GM21390 (cell line): ENCODE measurements around the gene SORCS2.

ENCODE experiments used
- ATAC-seq: cut with Tn5 transposase; IDR thresholded peaks from one replicate; pipeline ENCODE4 v1.9.1; 2021; ENCODE audit not compliant: unreplicated experiment

The SORCS2 gene

GRCh38 chr4:7333801-7334421 is 141.6 kb downstream of the SORCS2 start:
- no peak for ATAC-seq

- no peak for ATAC-seq
Observed at GRCh38 chr4:7334521-7335275, 142.4 kb downstream of the SORCS2 start.

DNA sequence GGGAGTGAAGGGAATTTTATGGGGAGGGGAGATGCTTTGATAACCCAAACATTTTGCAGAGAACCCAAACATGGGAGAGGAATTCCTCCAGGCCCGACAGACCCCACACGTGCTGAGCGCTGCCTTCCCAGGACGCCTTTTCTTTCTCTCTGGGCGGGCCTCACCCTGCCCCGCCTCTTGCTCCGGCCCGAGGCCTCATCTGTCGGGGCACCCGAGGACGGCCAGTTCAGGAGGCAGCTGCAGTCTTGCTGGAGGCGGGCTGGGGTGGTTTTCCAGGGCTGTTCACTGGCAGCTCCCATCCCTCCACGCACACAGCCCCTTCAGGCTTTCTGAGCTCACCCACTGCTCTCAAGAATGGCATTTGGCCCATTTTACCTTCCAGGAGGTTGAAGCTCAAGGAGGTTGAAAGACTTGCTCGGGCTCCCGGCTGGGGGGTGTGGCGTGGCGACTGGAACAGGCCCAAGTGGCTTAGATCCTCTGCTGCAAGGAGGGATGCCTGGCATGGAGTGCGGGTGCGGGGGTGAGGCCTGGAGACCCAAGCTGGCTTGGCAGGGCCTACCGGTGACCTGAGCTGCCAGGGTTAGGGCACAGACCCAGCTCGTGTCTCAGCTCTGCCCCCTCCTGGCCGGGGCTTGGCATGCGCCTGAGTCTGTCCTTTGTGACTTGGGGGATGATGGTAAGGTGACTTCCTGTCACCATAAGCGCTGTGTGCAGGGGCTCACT is 143.2 kb downstream of the SORCS2 start:
- ATAC-seq: peak; percentile 73

DNA sequence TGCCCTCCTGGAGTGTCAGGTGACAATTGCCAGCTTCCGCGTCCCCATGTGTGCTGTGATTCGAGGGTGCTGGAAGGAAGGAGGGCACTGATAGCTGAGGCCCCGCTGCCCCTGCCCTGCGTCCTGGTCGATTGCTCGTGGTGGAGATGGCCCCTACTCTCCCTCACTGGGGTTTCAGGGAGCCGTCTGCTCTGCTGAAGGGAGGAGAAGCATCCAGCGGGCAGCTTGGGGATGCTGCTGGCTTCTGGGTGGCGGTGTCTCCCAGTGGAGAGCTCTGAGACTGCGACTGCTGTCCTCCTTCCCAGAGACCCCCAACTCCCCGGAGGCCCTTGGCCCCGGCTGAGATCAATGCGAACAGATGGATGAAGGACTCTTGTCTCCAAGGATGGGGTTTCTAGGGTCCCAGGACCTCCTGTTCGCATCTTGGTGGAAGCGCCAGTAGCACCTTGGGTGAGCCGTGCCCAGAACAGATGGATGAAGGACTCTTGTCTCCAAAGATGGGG is 143.8 kb downstream of the SORCS2 start:
- no peak for ATAC-seq

GRCh38 chr4:7336732-7337131 is 144.4 kb downstream of the SORCS2 start:
- no peak for ATAC-seq

- no peak for ATAC-seq
Observed at GRCh38 chr4:7337196-7338058, 145.1 kb downstream of the SORCS2 start.

DNA sequence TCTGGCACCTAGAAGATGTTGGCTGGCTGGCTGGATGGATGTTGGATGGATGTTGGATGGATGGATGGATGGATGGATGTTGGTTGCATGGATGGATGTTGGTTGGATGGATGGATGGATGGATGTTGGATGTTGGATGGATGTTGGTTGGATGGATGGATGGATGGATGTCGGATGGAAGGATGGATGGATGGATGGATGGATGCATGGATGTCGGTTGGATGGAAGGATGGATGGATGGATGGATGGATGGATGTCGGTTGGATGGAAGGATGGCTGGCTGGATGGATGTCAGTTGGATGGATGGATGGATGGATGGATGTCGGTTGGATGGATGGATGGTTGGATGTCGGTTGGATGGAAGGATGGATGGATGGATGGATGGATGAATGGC is 145.7 kb downstream of the SORCS2 start:
- no peak for ATAC-seq

- ATAC-seq: no peak
Observed at GRCh38 chr4:7338876-7339623, 146.7 kb downstream of the SORCS2 start.

- ATAC-seq: no peak
Observed at GRCh38 chr4:7339751-7340552, 147.6 kb downstream of the SORCS2 start.

DNA sequence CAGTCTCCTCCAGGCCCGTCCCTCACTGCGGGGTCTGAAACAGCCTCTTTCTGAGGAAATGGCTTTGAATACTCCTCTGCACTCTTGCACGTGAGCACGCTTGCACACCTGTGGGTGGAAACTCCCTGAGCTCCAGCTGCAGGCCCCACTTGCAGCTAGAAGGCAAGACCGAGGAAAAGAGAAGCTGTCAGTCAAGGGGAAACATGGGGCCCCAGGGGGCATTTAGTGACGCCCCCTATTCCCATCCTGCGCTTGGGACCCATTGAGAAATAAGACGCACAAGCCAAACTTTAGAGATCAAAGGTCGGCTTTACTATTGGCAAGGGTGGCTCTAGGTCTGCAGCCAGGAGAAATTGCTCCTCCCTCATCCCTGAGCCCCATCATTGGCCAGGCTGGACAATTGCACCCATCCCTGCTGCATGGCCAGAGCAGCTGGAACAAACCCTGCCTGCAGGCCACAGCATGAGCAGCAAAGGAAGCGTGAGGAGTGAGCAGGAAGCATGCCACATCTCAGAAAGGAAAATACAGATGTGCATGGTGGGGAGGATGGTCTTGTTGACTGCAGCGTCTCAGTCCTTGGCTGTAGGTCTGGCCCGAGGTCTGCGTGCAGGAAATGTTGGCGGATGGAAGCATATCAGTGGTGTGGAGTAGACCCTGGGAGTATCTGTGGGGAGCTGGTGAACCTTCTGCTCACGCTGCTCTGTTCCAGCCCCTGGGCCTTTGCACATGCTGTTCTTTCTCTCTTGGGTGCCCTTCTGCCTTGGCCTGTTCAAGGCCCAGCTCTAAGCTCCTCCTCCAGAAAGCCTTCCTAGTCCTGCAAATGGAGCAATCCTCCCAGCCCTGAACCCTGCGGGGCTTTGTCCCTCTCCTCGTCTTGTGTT is 148.5 kb downstream of the SORCS2 start:
- no peak for ATAC-seq

GRCh38 chr4:7341491-7342222 is 149.3 kb downstream of the SORCS2 start:
- no peak for ATAC-seq

GRCh38 chr4:7342223-7343080 is 150.1 kb downstream of the SORCS2 start:
- ATAC-seq: no peak

GRCh38 chr4:7343081-7343655 is 150.8 kb downstream of the SORCS2 start:
- ATAC-seq: no peak

DNA sequence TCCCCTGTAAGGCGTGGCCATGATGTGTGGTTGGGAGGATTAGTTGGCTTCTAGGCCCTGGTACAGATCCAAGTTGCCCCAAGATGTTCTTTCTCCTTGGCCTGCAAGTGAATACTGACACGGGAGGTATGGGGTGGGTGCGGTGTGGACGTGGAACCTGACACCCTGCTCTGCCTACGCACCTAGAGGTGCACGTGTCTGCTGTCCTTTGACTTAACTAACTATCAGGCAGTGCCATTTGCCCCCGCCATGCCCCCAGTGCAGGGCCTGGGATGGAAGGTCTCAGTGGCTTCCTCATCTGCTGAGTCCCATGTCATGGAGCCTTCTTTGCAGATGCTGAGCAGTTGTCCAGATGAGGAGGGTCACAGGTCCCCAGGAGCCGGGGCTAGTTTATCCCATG is 151.6 kb downstream of the SORCS2 start:
- no peak for ATAC-seq

DNA sequence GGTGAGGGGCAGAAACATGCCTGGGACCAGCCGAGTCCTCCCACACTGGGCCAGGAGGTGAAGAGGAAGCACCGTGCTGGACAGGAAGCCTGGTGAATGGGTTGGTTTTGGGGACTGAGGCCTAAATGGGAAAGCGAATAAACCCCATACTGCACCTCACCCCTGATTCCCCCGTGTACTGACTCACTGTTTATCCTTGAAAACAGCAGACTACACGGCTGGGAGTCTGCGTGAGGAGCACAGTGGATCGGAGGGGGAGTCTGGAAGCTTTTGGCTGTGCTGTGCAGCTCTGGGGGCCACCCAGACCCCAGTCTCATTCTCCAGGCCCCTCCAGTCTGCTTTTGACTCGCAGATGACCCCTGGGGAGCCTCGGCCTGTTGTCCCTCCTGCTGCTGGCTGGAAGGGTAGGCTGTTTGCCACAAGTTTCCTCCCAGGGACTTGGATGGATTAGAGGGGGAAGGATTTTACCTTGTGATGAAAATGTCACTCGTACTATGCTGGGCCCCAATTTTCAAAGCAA is 152.4 kb downstream of the SORCS2 start:
- no peak for ATAC-seq

GRCh38 chr4:7347981-7348380 is 155.6 kb downstream of the SORCS2 start:
- ATAC-seq: no peak
